Endothelial cell of umbilical vein (primary cell): ENCODE data around the gene GMEB2.

Experiments used
- POLR2A ChIP-seq: IDR thresholded peaks from 2 replicates; pipeline ENCODE4 v1.6.1; 2012; ENCODE audit warnings: low read depth, mild to moderate bottlenecking, control low read depth, low read length
- TF ChIP-seq, protein P1 (sequence below): IDR thresholded peaks from 2 replicates; pipeline ENCODE4 v1.6.1; 2011; ENCODE audit not compliant: insufficient read depth, insufficient read length
- TF ChIP-seq, protein P2 (sequence below), 2 donors: IDR thresholded peaks; 1 replicate in 1 of 2; 2 replicates in 1 of 2; pipeline ENCODE4 v1.5.1; 2011; ENCODE audit warnings: low read length in 2 of 2, mild to moderate bottlenecking in 2 of 2, moderate library complexity in 2 of 2, control low read depth in 1 of 2, inconsistent platforms in 1 of 2, low read depth in 1 of 2; ENCODE audit not compliant: insufficient read depth in 1 of 2; ENCODE audit errors: extremely low read depth in 1 of 2

DNA sequence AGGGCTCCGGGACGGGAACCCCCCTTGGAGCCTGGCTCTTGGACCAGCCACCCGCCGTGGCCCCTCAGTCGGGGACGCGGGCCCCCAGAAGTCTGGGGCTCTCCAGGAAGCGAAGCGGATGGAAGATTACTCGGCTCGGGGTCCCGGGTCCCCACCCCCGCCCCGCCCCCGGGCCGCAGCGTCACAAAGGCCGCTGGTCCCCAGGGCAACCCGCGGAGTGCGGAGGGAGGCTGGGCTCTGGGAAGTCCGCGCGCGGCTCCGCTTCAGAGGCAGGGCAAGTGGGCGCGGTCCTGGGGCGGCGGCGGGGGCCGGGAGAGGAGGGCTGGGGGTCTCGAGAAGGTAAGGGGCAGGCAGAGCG lies 73.0 kb downstream of the GMEB2 start, which contains the start of gene FNDC11:
- TF ChIP-seq POLR2A, result no peak
- TF ChIP-seq, protein P1, sequence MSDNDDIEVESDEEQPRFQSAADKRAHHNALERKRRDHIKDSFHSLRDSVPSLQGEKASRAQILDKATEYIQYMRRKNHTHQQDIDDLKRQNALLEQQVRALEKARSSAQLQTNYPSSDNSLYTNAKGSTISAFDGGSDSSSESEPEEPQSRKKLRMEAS, result no peak
- TF ChIP-seq, protein P2, sequence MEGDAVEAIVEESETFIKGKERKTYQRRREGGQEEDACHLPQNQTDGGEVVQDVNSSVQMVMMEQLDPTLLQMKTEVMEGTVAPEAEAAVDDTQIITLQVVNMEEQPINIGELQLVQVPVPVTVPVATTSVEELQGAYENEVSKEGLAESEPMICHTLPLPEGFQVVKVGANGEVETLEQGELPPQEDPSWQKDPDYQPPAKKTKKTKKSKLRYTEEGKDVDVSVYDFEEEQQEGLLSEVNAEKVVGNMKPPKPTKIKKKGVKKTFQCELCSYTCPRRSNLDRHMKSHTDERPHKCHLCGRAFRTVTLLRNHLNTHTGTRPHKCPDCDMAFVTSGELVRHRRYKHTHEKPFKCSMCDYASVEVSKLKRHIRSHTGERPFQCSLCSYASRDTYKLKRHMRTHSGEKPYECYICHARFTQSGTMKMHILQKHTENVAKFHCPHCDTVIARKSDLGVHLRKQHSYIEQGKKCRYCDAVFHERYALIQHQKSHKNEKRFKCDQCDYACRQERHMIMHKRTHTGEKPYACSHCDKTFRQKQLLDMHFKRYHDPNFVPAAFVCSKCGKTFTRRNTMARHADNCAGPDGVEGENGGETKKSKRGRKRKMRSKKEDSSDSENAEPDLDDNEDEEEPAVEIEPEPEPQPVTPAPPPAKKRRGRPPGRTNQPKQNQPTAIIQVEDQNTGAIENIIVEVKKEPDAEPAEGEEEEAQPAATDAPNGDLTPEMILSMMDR (IDR thresholded peaks at IDR 0.05; ENCODE audit: extremely low read depth in 1 of 2, insufficient read depth in 1 of 2, low read depth in 1 of 2, low read length in 2 of 2), result no peak
